SIG-M5 treated with dmso at 0.1 percent for 504 hours (cell line): ENCODE results near the gene ASB7.

ENCODE experiments used
- DNase-seq: peaks from one replicate; lab custom pipeline; 2025; ENCODE audit not compliant: unreplicated experiment; lab: John Stamatoyannopoulos, UW

The ASB7 gene

DNA sequence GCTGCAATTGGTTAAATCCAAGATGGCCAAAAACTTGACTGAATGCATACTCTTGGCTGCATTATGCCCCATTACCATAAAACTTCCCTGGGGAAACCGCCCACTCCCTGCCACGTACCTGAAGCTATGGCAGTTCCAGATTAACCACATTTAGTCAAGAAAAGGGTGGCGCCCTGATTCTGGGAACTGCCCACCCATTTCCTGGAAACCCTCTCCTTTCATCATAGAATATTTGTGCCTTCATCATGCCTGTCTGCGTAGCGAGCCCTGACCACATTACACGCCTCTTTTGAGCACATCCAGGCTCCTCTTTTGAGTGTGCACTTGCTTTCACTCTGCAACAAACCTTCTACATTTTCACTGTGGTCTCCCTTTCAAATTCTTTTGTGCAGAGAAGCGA lies 5.6 kb upstream of the ASB7 start:
- DNase-seq = no peak

DNA sequence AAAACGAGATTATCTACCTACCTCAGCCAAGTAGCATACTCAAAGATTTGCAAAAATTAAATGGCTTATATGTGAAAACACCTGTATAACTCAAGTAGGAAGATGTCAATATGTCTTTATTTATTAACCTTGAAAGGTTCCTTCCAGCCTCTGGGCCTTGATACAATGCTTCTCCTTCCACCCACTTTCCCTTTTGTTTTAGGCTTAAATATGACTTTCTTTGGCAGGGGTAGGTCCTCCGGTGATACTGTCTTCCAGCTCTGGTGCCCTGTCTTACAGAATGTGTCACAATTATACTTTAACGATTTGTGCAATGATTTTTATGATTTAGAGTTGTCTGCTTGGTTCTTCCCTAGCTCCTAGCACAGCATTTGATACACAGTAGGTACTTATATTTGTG lies 4.5 kb upstream of the ASB7 start:
- no peak for DNase-seq

DNA sequence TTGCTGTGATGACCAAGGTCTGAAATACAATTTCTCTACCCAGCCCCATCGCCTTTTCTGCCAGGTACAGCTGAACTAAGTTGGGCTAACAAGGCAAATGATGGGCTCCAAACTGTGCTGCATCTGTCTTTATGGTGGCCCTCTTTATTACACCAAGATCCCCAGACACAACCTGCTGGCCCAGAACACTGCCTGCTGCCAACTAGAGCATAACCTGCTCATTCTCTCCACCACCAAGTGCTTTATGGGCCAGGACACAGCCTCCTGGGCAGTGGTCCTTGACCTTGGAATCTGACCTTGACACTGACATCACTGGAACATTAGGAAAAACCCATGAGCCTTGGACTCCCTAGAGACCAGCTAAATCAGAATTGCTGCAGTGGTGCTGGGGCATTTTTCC lies 3.7 kb upstream of the ASB7 start:
- DNase-seq = no peak

DNA sequence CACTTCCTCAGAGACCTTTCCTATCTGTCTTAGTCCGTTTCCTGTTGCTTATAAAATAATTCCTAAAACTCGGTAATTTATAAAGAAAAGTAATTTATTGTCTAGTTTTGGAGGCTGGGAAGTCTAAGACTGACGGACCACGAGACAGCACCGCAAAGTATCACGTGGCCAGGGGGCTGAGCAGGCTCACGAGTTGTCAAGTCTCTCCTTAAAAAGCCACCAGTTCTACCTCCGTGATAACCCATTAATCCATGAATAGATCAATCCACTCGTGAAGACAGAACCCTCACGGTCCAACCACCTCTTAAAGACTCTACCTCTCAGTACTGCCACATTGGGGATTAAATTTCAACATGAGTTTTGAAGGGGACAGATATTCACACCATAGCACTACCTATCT lies 1.2 kb upstream of the ASB7 start:
- DNase-seq = peak; percentile 6

DNA sequence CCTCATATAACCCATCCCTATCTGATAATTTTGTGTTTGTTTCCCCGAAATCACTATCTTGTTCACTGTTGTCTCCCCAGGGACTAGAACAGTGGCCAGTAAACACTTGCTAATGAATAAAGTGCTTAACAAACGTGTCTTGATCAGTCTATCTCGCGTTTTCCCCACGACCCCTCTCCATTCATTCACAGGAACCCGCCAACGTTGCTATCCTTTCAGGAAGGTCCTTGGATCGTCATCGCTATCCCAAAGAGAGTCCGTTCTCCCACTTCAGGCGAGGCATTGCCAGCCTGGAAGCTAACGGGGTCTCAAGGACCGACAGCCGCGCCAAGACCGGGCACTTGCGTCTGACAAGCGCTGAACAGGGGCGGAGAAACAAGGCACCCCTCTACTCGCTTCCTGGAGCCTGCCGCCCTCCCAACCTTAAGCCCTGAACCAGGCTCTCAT lies 749 bp upstream of the ASB7 start:
- no peak for DNase-seq

DNA sequence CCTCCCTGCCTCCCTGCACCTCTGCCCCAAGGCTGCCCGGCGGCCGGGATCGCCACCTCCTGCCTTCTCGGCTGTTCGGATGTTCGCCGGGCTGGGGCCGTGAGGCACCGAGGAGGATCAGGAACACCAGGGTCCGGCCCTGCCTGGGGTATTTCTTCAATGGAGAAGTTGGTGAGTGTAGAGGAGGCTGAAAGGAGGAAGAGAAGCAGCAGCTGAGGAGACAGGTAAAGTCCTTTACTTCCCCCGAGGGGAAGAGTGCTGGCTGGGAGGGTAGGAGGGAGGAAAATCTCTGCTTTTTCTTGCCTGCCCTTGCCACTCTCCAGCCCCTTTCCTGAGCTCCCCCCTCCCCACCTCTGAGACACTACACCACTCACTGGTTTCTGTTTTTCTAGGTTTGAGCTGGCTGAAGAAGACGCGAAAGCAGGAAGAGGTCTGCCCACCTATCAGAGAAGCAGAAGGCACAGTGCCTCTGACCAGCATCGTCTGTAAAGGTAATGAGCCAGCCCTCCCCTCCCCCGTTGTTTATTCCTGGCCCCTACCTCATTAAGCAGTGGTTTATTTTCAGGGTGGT lies 519 bp downstream of the ASB7 start:
- DNase-seq = peak; percentile 37

DNA sequence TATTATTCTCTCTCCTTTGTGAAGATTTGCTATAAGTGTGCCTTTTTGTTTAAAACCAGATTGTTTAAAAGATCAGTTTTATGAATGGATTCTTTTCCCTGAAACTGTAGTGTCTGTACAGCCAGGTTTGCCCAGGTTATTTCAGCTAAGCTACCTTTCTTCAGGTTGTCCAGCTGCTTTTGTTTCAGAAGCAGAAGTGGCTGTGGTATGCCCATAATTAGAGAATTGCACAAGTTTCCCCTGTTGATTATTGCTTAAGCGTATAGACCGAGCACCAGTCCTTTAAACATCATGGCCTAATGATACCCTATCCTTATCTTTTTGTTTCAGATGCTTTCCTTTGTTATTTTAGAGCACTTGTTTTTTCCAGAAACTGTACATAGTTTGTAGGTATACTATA lies 10.2 kb downstream of the ASB7 start:
- peak; percentile 42 for DNase-seq

DNA sequence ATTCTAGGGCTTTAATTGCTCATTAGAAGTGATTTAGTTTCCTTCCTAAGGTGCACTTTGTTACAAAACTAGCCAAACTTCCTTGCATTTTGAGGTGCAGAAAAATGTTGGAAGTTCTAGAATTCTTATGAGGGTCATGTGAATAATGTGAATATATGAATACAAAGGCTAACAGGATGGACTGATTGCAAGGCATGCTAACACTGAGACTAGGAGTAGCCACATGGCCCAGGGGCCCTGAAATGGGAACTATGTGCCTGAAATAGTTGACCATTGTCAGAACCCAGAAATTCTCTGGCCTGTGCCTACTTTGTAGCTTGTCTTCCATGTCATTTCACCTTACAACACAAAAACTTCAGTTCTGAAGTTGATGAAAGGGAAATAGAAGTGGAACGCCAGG lies 10.8 kb downstream of the ASB7 start:
- no peak for DNase-seq

DNA sequence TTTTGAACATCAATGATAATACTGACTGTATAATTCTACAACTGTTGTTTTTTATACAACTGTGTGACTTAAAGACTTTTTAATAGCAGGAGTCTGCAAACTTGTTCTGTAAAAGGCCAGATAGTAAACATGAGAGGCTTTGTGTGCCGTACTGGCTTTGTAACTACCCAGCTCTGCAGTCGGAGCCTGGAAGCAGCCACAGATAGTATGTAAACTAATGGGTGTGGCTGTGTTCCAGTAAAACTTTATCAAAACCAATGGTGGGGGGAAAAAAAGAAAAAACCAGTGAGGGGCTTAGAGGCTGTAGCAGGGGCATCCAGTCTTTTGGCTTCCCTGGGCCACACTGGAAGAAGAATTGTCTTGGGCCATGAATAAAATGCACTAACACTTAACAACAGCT lies 11.9 kb downstream of the ASB7 start:
- no peak for DNase-seq

DNA sequence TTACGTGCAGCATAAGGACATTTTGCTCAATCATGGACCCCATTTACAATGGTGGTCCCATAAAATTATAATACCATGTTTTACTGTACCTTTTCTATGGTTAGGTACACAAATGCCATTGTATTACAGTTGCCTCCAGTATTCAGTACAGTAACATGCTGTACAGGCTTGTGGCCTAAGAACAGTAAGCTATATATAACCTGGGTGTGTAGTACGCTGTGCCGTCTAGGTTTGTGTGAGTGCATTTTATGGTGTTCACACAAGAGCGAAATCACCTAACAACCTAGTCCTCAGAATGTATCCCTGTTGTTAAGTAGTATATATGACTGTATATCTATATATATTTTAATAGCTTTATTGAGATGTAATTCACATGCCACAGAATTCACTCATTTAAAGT lies 12.5 kb downstream of the ASB7 start:
- no peak for DNase-seq

DNA sequence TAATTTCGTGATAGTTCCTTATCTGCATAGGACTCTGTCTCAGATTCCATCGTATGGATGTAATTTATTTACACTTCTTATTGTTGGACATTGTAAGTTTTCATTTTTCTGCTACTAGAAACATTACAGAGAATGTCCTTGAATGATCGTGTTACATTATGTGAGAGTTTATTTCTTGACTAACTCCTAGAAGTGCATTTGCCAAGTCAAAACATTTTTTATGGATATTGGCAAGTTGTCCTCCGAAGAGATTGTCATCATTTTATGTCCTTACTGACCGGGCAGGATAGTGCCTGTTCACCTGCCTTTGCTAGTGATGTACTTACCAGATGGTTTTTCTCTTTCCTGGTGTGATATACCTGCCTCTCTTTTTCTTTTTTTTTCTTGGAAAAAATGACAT lies 13.4 kb downstream of the ASB7 start:
- no peak for DNase-seq

DNA sequence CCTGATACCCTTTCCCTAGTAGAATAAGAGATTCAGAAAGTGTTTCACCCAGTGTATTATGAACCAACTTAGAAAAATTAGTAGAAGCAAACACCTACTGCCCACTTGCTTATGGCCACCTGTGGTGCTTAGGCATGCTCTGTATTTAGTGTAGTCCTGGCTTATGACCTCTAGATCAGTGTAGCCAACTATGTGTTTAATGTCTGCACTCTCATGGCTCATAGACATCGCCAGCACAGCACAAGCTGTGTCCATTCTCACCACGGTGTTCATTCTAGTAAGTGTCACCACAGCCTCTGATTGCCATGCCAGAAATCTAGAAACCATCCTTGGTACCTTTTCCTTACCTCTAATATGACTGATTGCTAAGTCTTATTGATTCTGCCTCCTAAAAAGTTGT lies 14.3 kb downstream of the ASB7 start:
- DNase-seq = no peak

DNA sequence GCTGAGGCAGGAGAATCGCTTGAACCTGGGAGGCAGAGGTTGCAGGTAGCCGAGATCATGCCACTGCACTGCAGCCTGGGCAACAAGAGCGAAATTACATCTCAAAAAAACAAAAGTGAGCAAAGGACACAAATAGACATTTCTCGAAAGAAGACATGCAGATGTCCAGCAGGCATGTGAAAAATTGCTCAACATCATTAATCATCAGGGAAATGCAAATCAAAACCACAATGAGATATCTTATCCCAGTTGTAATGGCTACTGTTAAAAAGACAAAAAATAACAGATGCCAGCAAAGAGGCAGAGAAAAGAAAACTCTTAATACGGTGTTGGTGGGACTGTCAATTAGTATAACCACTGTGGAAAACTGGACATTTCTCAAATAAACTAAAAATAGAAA lies 20.9 kb downstream of the ASB7 start:
- no peak for DNase-seq

DNA sequence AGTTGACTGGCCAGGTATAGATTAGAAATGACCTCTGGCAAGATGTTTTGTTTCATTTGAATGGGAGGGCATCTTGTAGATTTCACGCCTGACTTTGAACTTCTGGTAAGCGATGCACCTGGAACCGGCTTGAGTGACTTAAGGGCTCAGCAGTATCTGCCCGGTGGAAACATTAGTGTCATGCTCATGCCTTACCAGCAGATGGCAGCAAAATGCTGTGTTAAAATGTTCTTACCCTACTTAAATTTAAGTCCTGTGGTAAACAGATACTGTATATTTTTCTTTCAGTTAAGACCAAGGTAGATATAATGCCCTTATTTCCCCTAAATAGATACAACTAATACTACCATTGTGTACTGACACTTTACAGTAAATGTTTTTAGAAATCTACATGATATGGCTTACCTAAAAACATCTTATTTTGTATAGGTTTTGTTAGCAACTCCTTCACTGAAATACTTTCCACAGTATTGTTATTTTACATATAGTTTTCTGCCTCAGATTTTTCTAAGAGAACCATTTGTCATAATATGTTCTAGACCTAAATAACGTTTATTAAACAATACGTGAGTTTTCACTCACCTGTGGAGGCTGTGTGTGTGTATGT lies 25.5 kb downstream of the ASB7 start:
- DNase-seq = peak; percentile 70

DNA sequence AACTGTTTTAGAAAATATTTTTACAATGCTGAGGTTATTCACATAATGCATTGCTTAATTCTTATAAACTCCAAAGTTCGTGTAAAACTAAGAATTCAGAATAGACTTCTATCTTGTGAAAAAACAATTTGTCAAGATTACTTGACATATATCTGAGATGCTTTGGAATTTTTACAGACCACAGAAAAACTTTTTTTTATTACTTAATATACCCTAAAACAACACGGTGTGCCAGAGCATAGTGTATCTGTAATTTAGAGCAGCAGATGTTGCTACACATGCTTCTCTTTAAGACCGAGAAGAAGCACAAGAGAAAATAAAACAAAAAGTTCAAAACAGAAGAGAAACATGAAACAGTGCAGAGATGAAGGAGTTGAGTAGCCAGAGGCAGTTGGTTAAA lies 26.4 kb downstream of the ASB7 start:
- DNase-seq = no peak

DNA sequence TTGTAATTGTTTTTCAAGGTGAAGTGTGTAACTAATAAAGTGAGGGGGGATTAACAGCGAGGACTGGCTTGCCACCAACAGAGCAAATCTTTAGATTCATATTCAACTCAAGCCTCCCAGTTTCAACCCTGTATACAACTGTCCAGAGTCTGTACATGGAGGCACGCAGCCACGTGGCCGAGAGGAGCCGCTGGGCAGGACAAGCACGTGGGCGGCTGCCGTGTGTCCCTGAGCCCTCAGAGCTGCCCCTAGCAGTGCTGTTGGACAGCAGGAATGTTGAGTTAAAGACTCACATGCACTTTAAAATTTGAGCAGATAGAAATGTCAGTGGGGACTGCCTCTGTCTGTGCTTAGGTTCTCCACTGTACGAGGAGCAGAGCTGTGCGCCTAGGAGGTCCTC lies 29.4 kb downstream of the ASB7 start:
- DNase-seq = no peak

DNA sequence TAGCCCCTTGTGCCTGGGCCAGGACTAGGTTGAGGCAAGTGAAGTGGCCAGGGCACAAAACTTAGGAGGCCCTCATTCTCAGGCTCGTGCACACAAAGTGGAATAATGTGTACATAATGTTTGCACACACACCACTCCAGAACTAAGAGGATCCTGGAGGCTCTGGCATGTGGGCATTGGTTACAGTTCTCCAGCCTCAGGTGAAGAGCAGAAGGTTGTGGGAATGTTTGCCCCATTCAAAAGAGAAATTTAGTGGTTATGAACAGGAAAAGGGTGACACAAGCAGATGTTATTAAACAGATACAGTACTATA lies 31.3 kb downstream of the ASB7 start:
- no peak for DNase-seq

DNA sequence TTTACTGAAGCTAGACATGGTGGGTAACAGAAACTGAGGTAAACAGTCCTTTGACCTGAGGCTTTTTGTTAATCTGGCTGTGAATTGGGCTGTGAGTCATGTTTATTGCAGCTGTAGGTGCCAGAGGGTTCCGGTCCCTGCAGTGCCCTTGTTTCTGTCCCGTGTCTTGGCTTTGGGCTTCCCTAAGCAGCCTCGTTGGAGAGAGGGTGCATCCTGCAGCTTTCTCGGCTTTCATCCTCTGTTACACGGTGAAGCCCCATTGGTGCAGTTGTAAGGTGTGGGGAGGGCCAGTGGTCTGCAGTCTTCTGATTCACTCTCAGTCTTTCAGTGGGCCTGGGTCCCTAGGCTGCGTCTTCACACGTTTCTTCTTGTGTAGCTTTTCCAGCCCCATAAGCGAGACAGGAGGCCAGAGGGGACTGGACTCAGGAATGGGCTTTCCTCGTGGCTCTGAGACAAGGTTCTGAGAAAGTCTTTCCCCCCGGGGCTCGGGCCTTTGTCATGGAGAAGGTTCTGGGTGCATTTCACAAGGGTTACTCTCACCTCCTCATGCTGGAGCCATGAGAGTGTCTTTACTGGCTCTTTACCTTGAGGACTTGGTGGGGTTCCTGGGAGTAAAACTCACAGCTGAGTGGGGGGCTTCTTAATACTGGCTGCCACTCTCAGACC lies 33.1 kb downstream of the ASB7 start:
- DNase-seq = no peak

DNA sequence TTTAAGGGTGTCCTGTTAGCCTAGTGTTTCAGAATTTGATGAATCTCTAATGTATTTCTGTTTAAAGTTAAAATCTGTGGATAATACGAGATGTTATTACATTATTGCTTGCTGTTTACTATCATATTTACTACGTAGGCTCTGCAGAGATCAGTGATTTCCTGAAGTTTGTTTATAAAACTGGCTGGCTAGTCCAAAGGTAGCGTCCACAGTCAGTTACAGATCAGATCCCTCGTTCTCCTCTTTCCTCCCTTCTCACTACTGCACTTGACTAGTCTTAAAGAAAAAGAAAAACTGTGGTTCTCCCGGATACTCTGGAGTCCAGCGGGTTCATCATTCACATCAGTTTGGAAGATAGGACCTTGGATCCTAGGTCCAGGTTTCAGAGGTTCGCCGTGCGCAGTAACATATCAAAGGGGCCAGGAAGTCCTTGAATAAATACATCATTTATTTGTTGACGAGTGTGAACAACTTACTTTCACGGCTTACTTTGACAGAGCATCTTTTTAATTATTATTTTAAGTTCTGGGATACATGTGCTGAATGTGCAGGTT lies 35.9 kb downstream of the ASB7 start:
- no peak for DNase-seq

DNA sequence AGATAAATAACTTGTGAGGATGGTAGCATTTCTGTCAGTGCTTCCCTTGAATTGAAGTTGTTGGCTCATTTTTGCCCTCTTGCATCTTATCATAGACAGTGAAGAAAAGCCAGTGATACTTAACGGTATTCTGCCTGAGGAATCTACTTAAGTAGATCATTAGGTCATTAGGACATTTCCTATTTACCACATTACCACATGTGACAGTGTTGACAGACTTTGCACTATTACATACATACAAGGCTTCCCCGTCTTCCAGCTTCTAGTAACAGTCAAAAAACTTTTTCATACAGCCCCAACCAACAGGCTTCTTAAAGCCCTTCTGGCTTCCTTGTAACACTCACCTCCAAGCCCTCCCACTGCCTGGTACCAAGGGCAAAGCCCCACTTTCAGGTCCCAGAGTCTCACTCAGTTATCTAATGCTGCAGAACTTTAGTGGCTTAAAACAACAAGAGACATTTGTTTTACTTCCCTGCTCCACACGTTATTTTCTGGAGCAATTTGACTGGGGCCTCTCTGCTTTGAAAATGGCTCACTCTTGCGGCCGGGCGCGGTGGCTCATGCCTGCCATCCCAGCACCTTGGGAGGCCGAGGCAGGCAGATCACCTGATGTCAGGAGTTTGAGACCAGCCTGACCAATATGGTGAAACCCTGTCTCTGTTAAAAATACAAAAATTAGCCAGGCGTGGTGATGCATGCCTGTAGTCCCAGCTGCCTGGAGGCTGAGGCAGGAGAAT lies 40.0 kb downstream of the ASB7 start:
- no peak for DNase-seq

DNA sequence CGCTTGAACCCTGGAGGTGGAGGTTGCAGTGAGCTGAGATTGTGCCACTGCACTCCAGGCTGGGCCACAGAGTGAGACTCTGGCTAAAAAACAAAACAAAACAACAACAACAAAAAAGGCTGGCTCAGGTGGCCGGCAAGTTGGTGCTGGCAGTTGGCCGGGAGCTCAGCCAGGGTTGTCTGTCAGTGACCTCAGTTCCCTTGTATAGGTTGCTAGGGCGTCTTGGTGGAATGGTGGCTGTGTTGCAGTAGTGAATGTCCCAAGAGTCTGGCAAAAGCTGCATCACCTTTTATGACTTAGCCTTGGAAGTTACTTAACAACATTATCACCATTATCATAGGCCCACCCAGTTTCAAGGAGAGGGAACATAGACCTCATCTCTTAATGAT lies 40.6 kb downstream of the ASB7 start:
- DNase-seq = no peak

DNA sequence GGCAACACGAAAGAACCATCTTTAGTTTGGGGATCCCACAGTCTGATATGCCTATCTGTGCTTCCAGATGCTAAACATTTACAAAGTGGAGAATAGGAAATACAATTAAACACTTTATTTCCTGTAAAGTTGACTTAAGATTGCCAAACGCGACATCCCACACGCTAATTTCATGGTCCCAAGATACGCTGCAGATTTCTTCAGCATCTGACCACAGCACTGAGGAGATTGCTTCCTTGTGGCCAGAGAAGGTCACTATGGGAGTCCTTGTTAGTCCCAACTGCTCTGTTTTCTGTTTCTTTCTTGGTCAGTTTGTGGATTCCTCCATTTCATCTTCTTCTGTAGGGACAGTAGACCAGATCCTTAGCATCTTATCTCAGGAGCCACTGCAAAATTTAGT lies 43.3 kb downstream of the ASB7 start:
- DNase-seq = no peak
